GM23338 (cell line): ENCODE results near the gene PHKB. TPM values are rescaled to one million over a fixed set of nuclear protein-coding genes. Genes with fewer than 3 reads are reported as not detected.

ENCODE experiments used
- ATAC-seq: fragments of 200-7000 bp; cut with Tn5 transposase; 3 replicates; pipeline ENCODE4 v1.9.1; 2020
- DNase-seq: peaks from one replicate; pipeline ENCODE4 v3.0.0-alpha.2; 2015; ENCODE audit warnings: low spot score
- H2AFZ ChIP-seq: fragments of 200-600 bp; sonication (generic); 2 replicates; pipeline ENCODE4 v1.8.0; 2016; ENCODE audit warnings: antibody characterized with exemption, mild to moderate bottlenecking, moderate library complexity
- H3F3A ChIP-seq: fragments of 200-600 bp; sonication (generic); replicated peaks from 2 replicates; pipeline ENCODE4 v1.8.0; 2017; ENCODE audit warnings: antibody characterized with exemption, mixed run types, low read depth
- H3K27ac ChIP-seq: fragments of 200-600 bp; sonication (generic); 2 replicates; pipeline ENCODE4 v1.6.1; 2016; ENCODE audit warnings: low read depth
- H3K27me3 ChIP-seq: fragments of 200-600 bp; sonication (generic); 2 replicates; pipeline ENCODE4 v1.8.0; 2016; ENCODE audit warnings: mild to moderate bottlenecking, mixed run types, moderate library complexity; ENCODE audit not compliant: insufficient read depth
- H3K36me3 ChIP-seq: fragments of 200-600 bp; sonication (generic); 2 replicates; pipeline ENCODE4 v1.8.0; 2016; ENCODE audit warnings: mild to moderate bottlenecking; ENCODE audit not compliant: insufficient read depth
- H3K4me1 ChIP-seq: fragments of 200-600 bp; sonication (generic); 2 replicates; pipeline ENCODE4 v1.8.0; 2016; ENCODE audit warnings: mild to moderate bottlenecking, moderate library complexity; ENCODE audit not compliant: insufficient read depth
- H3K4me2 ChIP-seq: fragments of 200-600 bp; sonication (generic); 2 replicates; pipeline ENCODE4 v1.7.1; 2017; ENCODE audit warnings: mixed run types
- H3K4me3 ChIP-seq: fragments of 200-600 bp; sonication (generic); 2 replicates; pipeline ENCODE4 v1.6.1; 2016; ENCODE audit warnings: mixed run types
- H3K79me2 ChIP-seq: fragments of 200-600 bp; sonication (generic); replicated peaks from 2 replicates; pipeline ENCODE4 v1.8.0; 2017; ENCODE audit warnings: mild to moderate bottlenecking; ENCODE audit not compliant: insufficient read depth
- H3K9me2 ChIP-seq: fragments of 200-600 bp; sonication (generic); 2 replicates; pipeline ENCODE4 v1.8.0; 2017; ENCODE audit not compliant: insufficient read depth
- H4K20me1 ChIP-seq: fragments of 200-600 bp; sonication (generic); replicated peaks from 2 replicates; pipeline ENCODE4 v1.8.0; 2017; ENCODE audit warnings: mild to moderate bottlenecking; ENCODE audit not compliant: insufficient read depth
- H3K27ac Mint-ChIP-seq: 2 replicates; pipeline ENCODE4 v1.8.0; 2020; ENCODE audit warnings: inconsistent platforms, mild to moderate bottlenecking, moderate library complexity, mixed read lengths
- H3K27me3 Mint-ChIP-seq: 3 replicates; pipeline ENCODE4 v1.8.0; 2022; ENCODE audit warnings: low read depth, mild to moderate bottlenecking, moderate library complexity, mixed read lengths, inconsistent platforms; ENCODE audit not compliant: insufficient read depth, poor library complexity
- H3K36me3 Mint-ChIP-seq: 3 replicates; pipeline ENCODE4 v1.8.0; 2021; ENCODE audit warnings: low read depth, mild to moderate bottlenecking, inconsistent platforms, moderate library complexity, mixed read lengths
- H3K4me1 Mint-ChIP-seq: 3 replicates; pipeline ENCODE4 v1.8.0; 2020; ENCODE audit warnings: mild to moderate bottlenecking, inconsistent platforms, mixed read lengths
- H3K4me3 Mint-ChIP-seq: 3 replicates; pipeline ENCODE4 v1.8.0; 2021; ENCODE audit warnings: moderate library complexity, mild to moderate bottlenecking, inconsistent platforms, mixed read lengths
- H3K9me3 Mint-ChIP-seq: 3 replicates; pipeline ENCODE4 v1.8.0; 2020; ENCODE audit warnings: moderate library complexity, mild to moderate bottlenecking, inconsistent platforms, mixed read lengths
- CREB1 ChIP-seq: fragments of 250-450 bp; sonication (Bioruptor Pico); IDR thresholded peaks from 2 replicates; pipeline ENCODE4 v1.5.0; 2020; ENCODE audit warnings: low read depth, mild to moderate bottlenecking, moderate library complexity
- CTCF ChIP-seq, 2 experiments: fragments of 200-600 bp in 1 of 2; sonication (generic) in 1 of 2; conservative IDR thresholded peaks; 2 replicates each; pipeline versions ENCODE4 v1.5.1 to v1.6.1; 2016 to 2017; ENCODE audit warnings: antibody characterized with exemption in 2 of 2, low read depth in 2 of 2, mild to moderate bottlenecking in 2 of 2, moderate library complexity in 1 of 2
- ETS1 ChIP-seq: IDR thresholded peaks from 2 replicates; pipeline ENCODE4 v1.6.1; 2016; ENCODE audit warnings: antibody characterized with exemption
- EZH2 ChIP-seq: fragments of 200-600 bp; sonication (generic); IDR thresholded peaks from one replicate; pipeline ENCODE4 v1.8.0; 2017; ENCODE audit warnings: antibody characterized with exemption, mild to moderate bottlenecking, low read depth; ENCODE audit not compliant: unreplicated experiment
- EZH2phosphoT487 ChIP-seq: fragments of 200-600 bp; sonication (generic); IDR thresholded peaks from one replicate; pipeline ENCODE4 v1.8.1; 2018; ENCODE audit warnings: antibody characterized with exemption; ENCODE audit not compliant: unreplicated experiment
- JUNB ChIP-seq: IDR thresholded peaks from one replicate; pipeline ENCODE4 v1.6.1; 2016; ENCODE audit warnings: antibody characterized with exemption; ENCODE audit not compliant: unreplicated experiment
- NANOG ChIP-seq: IDR thresholded peaks from 2 replicates; pipeline ENCODE4 v1.6.1; 2016; ENCODE audit warnings: antibody characterized with exemption, borderline replicate concordance
- POLR2AphosphoS5 ChIP-seq: IDR thresholded peaks from 2 replicates; pipeline ENCODE4 v1.6.1; 2016; ENCODE audit warnings: antibody characterized with exemption, low read depth
- REST ChIP-seq: IDR thresholded peaks from one replicate; pipeline ENCODE4 v1.6.1; 2018; ENCODE audit warnings: antibody characterized with exemption; ENCODE audit not compliant: unreplicated experiment
- STAT1 ChIP-seq: IDR thresholded peaks from one replicate; pipeline ENCODE4 v1.6.1; 2016; ENCODE audit warnings: antibody characterized with exemption; ENCODE audit not compliant: unreplicated experiment
- ZNF114 ChIP-seq: fragments of 250-450 bp; sonication (Bioruptor Pico); IDR thresholded peaks from 2 replicates; pipeline ENCODE4 v1.5.0; 2020; ENCODE audit warnings: mild to moderate bottlenecking, moderate library complexity
- ZNF331 ChIP-seq: fragments of 250-450 bp; sonication (Bioruptor Pico); IDR thresholded peaks from 2 replicates; pipeline ENCODE4 v1.5.0; 2020; ENCODE audit warnings: low read depth, mild to moderate bottlenecking, moderate library complexity
- ZNF462 ChIP-seq: fragments of 250-450 bp; sonication (Bioruptor Pico); IDR thresholded peaks from 2 replicates; pipeline ENCODE4 v1.5.0; 2020; ENCODE audit warnings: mild to moderate bottlenecking, moderate library complexity
- polyA plus RNA-seq: library from polyadenylated mRNA; unstranded; fragments of >200 nt; fragmentation: Nextera tagmentation; extraction: Ambion mirVana; gene quantifications from 2 replicates; pipeline ENCODE4 v1.2.1, GENCODE V29; 2016
- total RNA-seq: library from RNA; depleted of rRNA; stranded (reverse); fragments of >200 nt; shearing (Covaris generic); gene quantifications from 2 replicates; pipeline ENCODE4 v1.2.3, GENCODE V29; 2014

The PHKB gene
- total and polyA plus RNA-seq, 2 experiments from 2014 or later, result 20.3 to 57.3 TPM

- ATAC-seq, result no peak
- no peak overlapping the region for H3K4me3 ChIP-seq
- peaks cover 3% of the 10 kb centered on the region; the same call in 1 of the 3 replicates for H3K36me3 Mint-ChIP-seq
- no peaks in the 10 kb centered on the region for H3K27me3 Mint-ChIP-seq
- no peaks in the 10 kb centered on the region for H3F3A ChIP-seq
- H3K4me3 Mint-ChIP-seq, result no peak overlapping the region
- H3K4me1 ChIP-seq, result no peaks in the 10 kb centered on the region
- no peaks in the 10 kb centered on the region for H3K36me3 ChIP-seq
- peaks cover 3% of the 10 kb centered on the region for H3K4me1 Mint-ChIP-seq
- no peak for DNase-seq
- no peak overlapping the region for H3K27ac ChIP-seq
- H3K9me2 ChIP-seq, result no peaks in the 10 kb centered on the region
- no peak overlapping the region for H3K4me2 ChIP-seq
- TF ChIP-seq EZH2phosphoT487 (no peak), CTCF (conservative IDR thresholded peaks at IDR 0.05; ENCODE audit: low read depth in 2 of 2) (no peak), ZNF114 (CRISPR knock-in tag) (no peak), CREB1 (CRISPR knock-in tag) (no peak), EZH2 (no peak), REST (no peak), NANOG (no peak), STAT1 (no peak), ETS1 (no peak), ZNF462 (CRISPR knock-in tag) (no peak), POLR2AphosphoS5 (no peak), ZNF331 (CRISPR knock-in tag) (no peak), JUNB (no peak)
- no peak overlapping the region for H3K27ac Mint-ChIP-seq
- H3K27me3 ChIP-seq, result no peaks in the 10 kb centered on the region
- H2AFZ ChIP-seq, result no peak overlapping the region
- H3K79me2 ChIP-seq, result no peaks in the 10 kb centered on the region
- no peaks in the 10 kb centered on the region for H3K9me3 Mint-ChIP-seq
- no peaks in the 10 kb centered on the region for H4K20me1 ChIP-seq
Measured at GRCh38 chr16:47638175-47638574, 177.0 kb downstream of the PHKB start.
